Activated T-cell treated with anti-CD3 and anti-CD28 coated beads, Interleukin-2, amount 50 U/mL, for 72 hours (primary cell): ENCODE results near the gene ELL. TPM values are rescaled to one million over a fixed set of nuclear protein-coding genes. Genes with fewer than 3 reads are reported as not detected.

Source experiments
- ATAC-seq, 2 donors: fragments of 150-1000 bp; cut with Tn5 transposase; replicated peaks in 1 of 2; 2 replicates each; pipeline ENCODE4 v1.10.0; 2021; ENCODE audit warnings: moderate library complexity in 2 of 2, mild to moderate bottlenecking in 1 of 2
- DNase-seq, 2 donors: peaks; one replicate each; pipeline ENCODE4 v3.0.0; 2021 to 2022; ENCODE audit warnings: mixed read lengths in 1 of 2
- H3K27ac Mint-ChIP-seq: one replicate; pipeline ENCODE4 v1.8.0; 2022; ENCODE audit warnings: mild to moderate bottlenecking, moderate library complexity, mixed read lengths
- H3K27me3 Mint-ChIP-seq: one replicate; pipeline ENCODE4 v1.8.0; 2022; ENCODE audit warnings: low read depth, mixed read lengths
- H3K36me3 Mint-ChIP-seq, 2 donors: one replicate each; pipeline ENCODE4 v1.8.0; 2022; ENCODE audit warnings: mixed read lengths in 2 of 2, mild to moderate bottlenecking in 1 of 2; ENCODE audit not compliant: insufficient read depth in 2 of 2
- H3K4me1 Mint-ChIP-seq: one replicate; pipeline ENCODE4 v1.8.0; 2022; ENCODE audit warnings: low read depth, mixed read lengths
- H3K4me3 Mint-ChIP-seq, 2 donors: one replicate each; pipeline ENCODE4 v1.8.0; 2022; ENCODE audit warnings: mild to moderate bottlenecking in 2 of 2, mixed read lengths in 2 of 2, moderate library complexity in 2 of 2
- H3K9me3 Mint-ChIP-seq, 2 donors: one replicate each; pipeline ENCODE4 v1.8.0; 2022; ENCODE audit warnings: mixed read lengths in 2 of 2
- total RNA-seq, 2 donors: library from RNA; stranded (reverse); gene quantifications; one replicate each; pipeline ENCODE4 v1.2.3, GENCODE V29; 2022

The ELL gene
- total RNA-seq, 2 donors from 2014 or later: 25.9 to 32.3 TPM

DNA sequence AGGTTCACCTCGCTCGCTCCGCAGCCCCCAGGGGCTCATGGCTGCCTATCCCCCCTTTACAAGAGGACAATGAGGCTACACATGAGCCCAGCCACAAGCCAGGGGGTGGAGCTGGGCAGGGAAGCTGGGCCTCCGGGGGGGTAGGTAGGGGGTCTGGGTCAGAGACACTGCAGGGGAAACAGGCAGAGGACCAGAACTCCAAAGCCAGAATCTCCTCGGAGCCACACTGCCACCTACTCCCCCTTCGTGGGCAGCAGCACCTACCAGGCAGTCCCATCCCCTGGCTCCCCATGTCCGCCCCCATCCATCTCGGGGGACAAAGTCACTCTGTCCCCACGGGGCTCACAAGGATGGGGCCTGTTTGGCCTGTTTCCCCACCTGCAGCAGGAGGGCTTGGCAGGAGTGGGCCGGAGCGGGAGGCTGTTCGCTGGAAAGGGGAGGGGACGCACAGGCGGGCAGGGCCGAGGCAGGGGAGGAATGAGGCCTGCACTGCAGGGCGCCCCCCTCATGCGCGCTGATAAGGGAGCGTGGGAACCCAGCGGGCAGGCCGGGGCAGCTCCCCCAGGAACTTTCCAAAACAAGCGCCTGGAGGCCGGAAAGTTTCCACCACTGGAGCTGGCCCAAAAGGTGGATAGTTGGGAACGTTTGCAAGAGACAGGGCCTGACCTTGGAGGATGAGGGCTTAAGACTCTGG, 83.4 kb downstream of the ELL start:
- Mint-ChIP-seq H3K4me3 (peak overlapping the region in 1 of 2 donors; percentile 20), H3K27me3 (no peaks in the 10 kb centered on the region), H3K27ac (no peak overlapping the region), H3K4me1 (peaks cover 23% of the 10 kb centered on the region), H3K9me3 (peaks cover 3 to 4% of the 10 kb centered on the region in 2 donors), H3K36me3 (peaks cover 5 to 7% of the 10 kb centered on the region in 2 donors)
- DNase-seq (no peak), ATAC-seq (no peak)

- Mint-ChIP-seq H3K4me1 (peaks cover 22% of the 10 kb centered on the region), H3K27ac (no peak within 1 kb of the TSS), H3K27me3 (no peaks in the 10 kb centered on the region), H3K9me3 (peaks cover 3 to 4% of the 10 kb centered on the region in 2 donors), H3K36me3 (peaks cover 3 to 6% of the 10 kb centered on the region in 2 donors), H3K4me3 (peak within 1 kb of the TSS; percentile 73 to 78)
- DNase-seq: peak; percentile 54 to 59
- ATAC-seq: peak; percentile 34 to 41
Observed at GRCh38 chr19:18437491-18438330, 84.2 kb downstream of the ELL start, which contains the start of gene ISYNA1. Gene ISYNA1, minus strand, starts transcription at chr19:18438133. Its CDS starts 154 bp downstream, at chr19:18437979.

DNA sequence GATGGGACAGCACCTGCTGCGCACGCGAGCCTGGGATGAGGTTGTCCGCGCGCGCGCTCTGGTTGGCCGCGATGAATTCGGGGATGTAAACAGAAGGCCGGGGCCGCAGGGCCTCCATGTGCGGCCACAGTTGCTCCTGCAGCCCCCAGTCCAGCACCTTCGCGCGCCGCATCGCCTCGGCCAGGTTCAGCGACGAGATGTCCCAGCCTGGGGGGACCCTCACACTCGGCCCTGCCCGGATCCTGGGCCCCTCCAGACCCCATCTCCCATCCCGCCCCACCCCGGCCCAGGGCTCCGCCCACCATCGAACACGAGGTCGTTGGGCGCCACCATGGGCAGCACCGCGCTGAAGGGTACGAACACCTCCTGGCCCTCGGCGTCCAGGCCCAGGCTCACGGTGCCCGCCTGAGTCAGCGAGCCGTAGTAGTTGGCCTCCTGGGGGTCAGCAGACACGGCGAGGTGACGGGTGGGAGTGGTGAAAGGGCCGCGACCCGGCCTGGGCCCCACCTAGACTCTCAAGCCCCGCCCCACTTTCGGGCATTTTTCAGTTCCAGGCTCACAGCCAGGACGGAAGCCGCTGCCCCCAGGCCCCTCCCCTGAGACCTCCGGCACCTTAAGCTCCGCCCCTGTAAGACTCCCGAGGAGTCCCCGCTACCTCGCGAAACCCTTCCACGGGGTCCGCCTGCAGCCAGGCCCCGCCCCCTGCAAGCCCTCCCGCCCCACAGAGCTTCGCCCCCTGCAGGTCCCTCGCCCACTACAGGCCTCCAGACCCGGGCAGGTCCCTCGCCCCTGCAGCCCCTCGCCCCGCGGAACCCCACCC, 85.0 kb downstream of the ELL start:
- no peaks in the 10 kb centered on the region for H3K27me3 Mint-ChIP-seq
- peaks cover 16% of the 10 kb centered on the region for H3K4me1 Mint-ChIP-seq
- H3K27ac Mint-ChIP-seq: no peak overlapping the region
- H3K4me3 Mint-ChIP-seq: peak overlapping the region; percentile 71 to 78
- ATAC-seq (peak; percentile 63 to 69), DNase-seq (peak; percentile 79 to 82)
- H3K36me3 Mint-ChIP-seq: peaks cover 0 to 2% of the 10 kb centered on the region in 2 donors
- no peaks in the 10 kb centered on the region for H3K9me3 Mint-ChIP-seq

DNA sequence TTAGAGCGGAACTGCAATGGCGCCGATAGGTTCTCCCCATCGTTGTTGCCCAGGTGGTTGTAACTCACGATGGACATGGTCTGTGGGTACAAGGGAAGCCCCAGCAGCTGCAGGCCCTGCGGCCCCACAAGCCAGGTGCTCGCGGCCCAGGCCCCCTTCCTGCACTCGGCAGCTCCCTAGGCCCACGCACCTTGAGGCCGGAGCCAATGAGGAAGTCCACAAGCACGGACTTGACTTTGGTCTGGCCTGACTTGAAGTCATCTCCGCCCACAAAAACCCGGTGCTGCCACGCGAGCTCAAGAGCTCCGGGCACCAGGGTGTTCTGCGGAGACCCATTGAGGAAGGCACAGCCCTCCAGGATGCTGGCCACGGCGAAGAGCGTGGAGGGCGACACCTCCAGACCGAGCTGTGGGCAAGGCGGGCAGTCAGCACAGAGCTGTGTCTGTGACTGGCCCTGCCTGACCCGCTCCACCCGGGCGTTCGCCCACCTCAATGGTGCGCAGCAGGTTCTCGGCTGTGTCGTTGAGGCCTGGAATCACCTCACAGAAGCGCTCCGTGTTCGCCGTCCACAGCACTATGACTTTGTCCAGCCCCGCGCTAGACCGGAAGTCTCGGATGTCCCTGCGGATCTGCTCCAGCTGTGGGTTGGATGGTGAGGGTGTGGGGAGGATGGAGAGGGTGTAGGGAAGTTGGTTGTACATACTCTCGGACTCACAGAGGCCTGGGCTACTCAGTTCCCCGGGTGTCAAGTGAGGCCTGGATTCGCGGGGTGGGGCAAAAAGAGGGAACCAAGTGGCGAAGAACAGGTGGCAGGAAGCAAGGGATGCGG, 85.8 kb downstream of the ELL start:
- Mint-ChIP-seq H3K27me3 (no peaks in the 10 kb centered on the region), H3K4me1 (peaks cover 16% of the 10 kb centered on the region), H3K4me3 (peak overlapping the region; percentile 71 to 77), H3K36me3 (peaks cover 0 to 2% of the 10 kb centered on the region in 2 donors), H3K9me3 (no peaks in the 10 kb centered on the region), H3K27ac (no peak overlapping the region)
- ATAC-seq (no peak), DNase-seq (no peak)

DNA sequence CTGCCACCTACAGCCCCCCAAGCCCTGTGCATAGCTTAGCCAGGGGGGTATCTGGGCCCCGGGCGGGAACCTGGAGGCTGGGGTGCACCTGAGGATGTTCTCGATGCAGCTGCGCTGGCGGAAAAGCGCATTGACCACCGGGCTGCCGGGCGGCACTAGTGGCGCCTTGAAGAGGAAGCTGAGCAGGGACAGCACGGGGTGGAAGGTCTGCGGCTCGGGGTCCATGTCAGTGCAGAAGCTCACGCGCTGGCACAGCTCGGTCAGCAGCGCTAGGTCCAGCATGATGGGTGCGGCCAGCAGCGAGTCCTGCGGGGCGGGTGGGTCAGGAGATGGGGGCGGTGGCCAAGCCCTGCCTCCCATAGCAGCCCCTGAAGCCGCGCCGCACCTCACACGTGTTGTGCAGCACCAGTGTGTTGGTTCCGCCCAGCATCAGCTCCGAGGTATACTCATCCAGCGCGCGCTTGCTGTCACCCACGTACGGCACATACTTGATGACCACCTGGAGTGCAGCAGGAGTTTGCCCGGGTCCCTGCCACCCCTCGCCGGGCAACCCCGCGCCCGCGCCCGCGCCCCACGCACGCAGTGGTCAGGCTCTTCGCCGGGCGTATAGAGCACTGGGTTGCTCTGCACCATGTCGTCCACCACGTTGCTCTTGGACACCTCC, 86.6 kb downstream of the ELL start:
- Mint-ChIP-seq H3K4me3 (no peak overlapping the region), H3K36me3 (peaks cover 0 to 2% of the 10 kb centered on the region in 2 donors), H3K9me3 (no peaks in the 10 kb centered on the region), H3K4me1 (peaks cover 20% of the 10 kb centered on the region), H3K27me3 (no peaks in the 10 kb centered on the region), H3K27ac (no peak overlapping the region)
- DNase-seq (no peak), ATAC-seq (no peak)

GRCh38 chr19:18434411-18435175, 87.3 kb downstream of the ELL start:
- Mint-ChIP-seq H3K27me3 (no peaks in the 10 kb centered on the region), H3K9me3 (no peaks in the 10 kb centered on the region), H3K4me1 (peaks cover 24% of the 10 kb centered on the region), H3K4me3 (peak overlapping the region; percentile 68 to 73), H3K36me3 (peaks cover 0 to 2% of the 10 kb centered on the region in 2 donors), H3K27ac (no peak overlapping the region)
- no peak for DNase-seq
- no peak for ATAC-seq

DNA sequence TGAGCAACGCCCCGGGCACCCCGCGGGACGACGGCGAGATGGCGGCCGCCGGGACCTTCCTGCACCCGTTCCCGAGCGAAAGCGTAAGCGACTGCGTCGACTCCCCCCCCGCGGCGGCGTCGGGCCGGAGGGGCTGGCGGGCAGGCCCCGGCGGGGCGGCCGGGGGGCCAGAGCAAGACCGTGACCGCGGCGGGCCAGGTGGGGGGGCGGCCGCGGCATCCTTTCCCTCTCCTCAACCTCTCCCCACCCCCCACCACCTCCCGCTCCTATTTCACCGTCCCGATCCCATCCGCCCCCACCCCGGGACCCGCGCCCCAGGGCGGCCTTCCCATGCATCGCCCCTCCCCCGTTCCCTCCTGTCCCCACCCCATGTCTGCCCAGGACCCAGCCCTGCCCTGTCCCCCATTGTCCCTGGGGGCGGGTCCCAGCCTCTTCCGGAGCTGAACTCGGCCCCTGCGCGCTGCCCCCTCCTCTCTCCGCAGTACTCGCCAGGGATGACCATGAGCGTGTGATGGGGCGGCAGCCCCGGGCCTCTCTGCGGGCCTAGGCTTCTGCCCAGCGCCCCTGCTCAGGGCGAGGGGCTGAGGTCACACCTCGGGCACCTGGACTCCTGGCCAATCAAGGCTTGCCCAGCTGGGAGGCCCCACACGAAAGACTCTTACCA, 88.0 kb downstream of the ELL start:
- ATAC-seq (no peak), DNase-seq (no peak)
- Mint-ChIP-seq H3K4me1 (peaks cover 18% of the 10 kb centered on the region), H3K36me3 (peaks cover 0 to 2% of the 10 kb centered on the region in 2 donors), H3K27me3 (no peaks in the 10 kb centered on the region), H3K4me3 (peak overlapping the region; percentile 68 to 73), H3K9me3 (no peaks in the 10 kb centered on the region), H3K27ac (no peak overlapping the region)

GRCh38 chr19:18433015-18433691, 88.7 kb downstream of the ELL start:
- no peaks in the 10 kb centered on the region for H3K9me3 Mint-ChIP-seq
- DNase-seq (no peak), ATAC-seq (no peak)
- H3K27me3 Mint-ChIP-seq: no peaks in the 10 kb centered on the region
- H3K27ac Mint-ChIP-seq: no peak overlapping the region
- peaks cover 0 to 2% of the 10 kb centered on the region in 2 donors for H3K36me3 Mint-ChIP-seq
- H3K4me3 Mint-ChIP-seq: peak overlapping the region; percentile 10 to 77
- H3K4me1 Mint-ChIP-seq: peaks cover 18% of the 10 kb centered on the region

DNA sequence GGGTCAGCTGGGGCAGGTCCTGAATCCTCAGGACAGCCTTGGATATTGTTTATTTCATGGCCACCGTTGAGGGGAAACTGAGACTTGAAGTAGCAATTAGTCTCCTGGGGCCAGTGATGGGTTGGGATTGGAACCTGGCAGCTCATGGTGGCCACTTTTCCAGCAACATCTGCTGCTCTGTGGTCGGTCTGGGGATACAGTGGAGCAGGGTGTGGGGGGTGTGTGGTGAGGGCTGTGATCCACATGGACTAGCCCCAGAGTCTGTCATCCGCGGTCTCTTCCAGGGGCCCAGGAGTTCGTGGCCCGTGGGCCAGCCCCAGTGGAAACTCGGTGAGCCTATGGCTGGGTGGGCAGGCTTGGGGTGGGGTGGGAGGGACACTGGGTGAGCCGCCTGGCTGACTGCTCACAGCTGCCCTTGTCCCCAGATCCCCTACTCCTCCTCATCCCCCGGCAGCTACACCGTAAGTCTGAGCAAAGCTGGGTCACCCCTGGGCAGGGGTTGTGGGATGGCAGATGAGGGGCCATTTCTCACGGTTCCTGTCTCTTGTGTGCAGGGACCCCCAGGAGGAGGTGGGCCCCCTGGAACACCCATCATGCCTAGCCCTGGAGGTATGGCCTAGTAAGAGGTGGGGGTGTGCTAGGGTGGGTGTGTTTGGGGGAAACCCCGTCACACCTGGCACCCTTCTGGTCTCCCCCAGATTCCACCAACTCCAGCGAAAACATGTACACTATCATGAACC, 89.4 kb downstream of the ELL start:
- Mint-ChIP-seq H3K27me3 (no peaks in the 10 kb centered on the region), H3K27ac (no peak overlapping the region), H3K36me3 (peaks cover 0 to 2% of the 10 kb centered on the region in 2 donors), H3K4me3 (peak overlapping the region; percentile 10 to 77), H3K4me1 (peaks cover 18% of the 10 kb centered on the region), H3K9me3 (no peaks in the 10 kb centered on the region)
- ATAC-seq (no peak), DNase-seq (no peak)
